Mesenchymal stem cell (in vitro differentiated cells and primary cell): ENCODE measurements around the gene LYPD8.

ENCODE experiments used
- DNase-seq: peaks from one replicate; pipeline ENCODE4 v3.0.0-alpha.2; 2013
- H2AFZ ChIP-seq: one replicate; pipeline ENCODE4 v1.6.1; 2013; ENCODE audit warnings: low read depth, mild to moderate bottlenecking, control low read depth, inconsistent platforms, low read length, moderate library complexity
- H2AK5ac ChIP-seq: 2 replicates; pipeline ENCODE4 v1.6.1; 2013; ENCODE audit warnings: low read length, moderate library complexity, mild to moderate bottlenecking, inconsistent platforms; ENCODE audit not compliant: severe bottlenecking
- H2BK120ac ChIP-seq: one replicate; pipeline ENCODE4 v1.6.1; 2013; ENCODE audit warnings: low read depth, mild to moderate bottlenecking, inconsistent platforms, low read length, moderate library complexity
- H2BK12ac ChIP-seq, 2 experiments: one replicate each; pipeline ENCODE4 v1.6.1; 2013; ENCODE audit warnings: inconsistent platforms in 2 of 2, low read length in 2 of 2, mild to moderate bottlenecking in 2 of 2, moderate library complexity in 2 of 2, control low read depth in 1 of 2
- H2BK15ac ChIP-seq: one replicate; pipeline ENCODE4 v1.6.1; 2013; ENCODE audit warnings: mild to moderate bottlenecking, low read depth, inconsistent platforms; ENCODE audit not compliant: poor library complexity, severe bottlenecking
- H2BK5ac ChIP-seq: 2 replicates; pipeline ENCODE4 v1.6.1; 2013; ENCODE audit warnings: low read depth, mild to moderate bottlenecking, low read length, control low read depth, inconsistent platforms; ENCODE audit not compliant: poor library complexity, severe bottlenecking
- H3K14ac ChIP-seq, 2 experiments: one replicate each; pipeline ENCODE4 v1.6.1; 2013; ENCODE audit warnings: inconsistent platforms in 2 of 2, low read length in 2 of 2, control low read depth in 1 of 2, mild to moderate bottlenecking in 1 of 2, moderate library complexity in 1 of 2
- H3K18ac ChIP-seq, 2 experiments: one replicate each; pipeline ENCODE4 v1.6.1; 2013; ENCODE audit warnings: inconsistent platforms in 2 of 2, low read length in 2 of 2, control low read depth in 1 of 2, low read depth in 1 of 2, mild to moderate bottlenecking in 1 of 2
- H3K23ac ChIP-seq, 2 experiments: one replicate each; pipeline ENCODE4 v1.6.1; 2013; ENCODE audit warnings: inconsistent platforms in 2 of 2, low read length in 2 of 2, mild to moderate bottlenecking in 2 of 2, moderate library complexity in 2 of 2, control low read depth in 1 of 2
- H3K27ac ChIP-seq: 2 replicates; pipeline ENCODE4 v1.5.1; 2013; ENCODE audit warnings: mild to moderate bottlenecking, moderate library complexity, low read length, control low read depth, inconsistent platforms; ENCODE audit not compliant: poor library complexity, severe bottlenecking
- H3K27me3 ChIP-seq, 2 experiments: 2 replicates each; pipeline versions ENCODE4 v1.6.1 to v1.7.0; 2013; ENCODE audit warnings: low read length in 2 of 2, mild to moderate bottlenecking in 2 of 2, moderate library complexity in 2 of 2, control low read depth in 1 of 2, inconsistent platforms in 1 of 2; ENCODE audit not compliant: control insufficient read depth in 1 of 2, insufficient read depth in 1 of 2
- H3K36me3 ChIP-seq, 2 experiments: 2 replicates each; pipeline versions ENCODE4 v1.6.1 to v1.7.0; 2013; ENCODE audit warnings: low read length in 2 of 2, control low read depth in 1 of 2, inconsistent platforms in 1 of 2, low read depth in 1 of 2, mild to moderate bottlenecking in 1 of 2; ENCODE audit not compliant: insufficient read depth in 2 of 2, control insufficient read depth in 1 of 2
- H3K4ac ChIP-seq, 2 experiments: one replicate each; pipeline ENCODE4 v1.6.1; 2013; ENCODE audit warnings: inconsistent platforms in 2 of 2, low read length in 2 of 2, mild to moderate bottlenecking in 2 of 2, moderate library complexity in 2 of 2, control low read depth in 1 of 2, low read depth in 1 of 2
- H3K4me1 ChIP-seq: 2 replicates; pipeline ENCODE4 v1.6.1; 2013; ENCODE audit warnings: low read depth, low read length, control low read depth; ENCODE audit not compliant: control insufficient read depth, insufficient read depth
- H3K4me2 ChIP-seq: 2 replicates; pipeline ENCODE4 v1.6.1; 2013; ENCODE audit warnings: low read length, mild to moderate bottlenecking, inconsistent platforms; ENCODE audit not compliant: poor library complexity, severe bottlenecking
- H3K4me3 ChIP-seq, 2 experiments: 2 replicates each; pipeline versions ENCODE4 v1.5.1 to v1.7.0; 2013; ENCODE audit warnings: low read length in 2 of 2, mild to moderate bottlenecking in 2 of 2, control low read depth in 1 of 2, low read depth in 1 of 2; ENCODE audit not compliant: insufficient read depth in 1 of 2
- H3K79me1 ChIP-seq: replicated peaks from 2 replicates; pipeline ENCODE4 v1.6.1; 2013; ENCODE audit warnings: mild to moderate bottlenecking, control low read depth, low read length, inconsistent platforms; ENCODE audit not compliant: poor library complexity, severe bottlenecking
- H3K9ac ChIP-seq: 2 replicates; pipeline ENCODE4 v1.7.0; 2013; ENCODE audit warnings: mild to moderate bottlenecking, low read length, moderate library complexity
- H3K9me3 ChIP-seq: 2 replicates; pipeline ENCODE4 v1.7.0; 2013; ENCODE audit warnings: mild to moderate bottlenecking, low read length; ENCODE audit not compliant: control insufficient read depth
- H4K8ac ChIP-seq: one replicate; pipeline ENCODE4 v1.6.1; 2013; ENCODE audit warnings: inconsistent platforms, mild to moderate bottlenecking, low read length, moderate library complexity
- H4K91ac ChIP-seq: one replicate; pipeline ENCODE4 v1.6.1; 2013; ENCODE audit warnings: mild to moderate bottlenecking, low read length, inconsistent platforms
- WGBS: methylation state at CpG from one replicate; pipeline ENCODE4 v1.1.7; 2013; ENCODE audit warnings: mixed read lengths; 5-methylcytosine and 5-hydroxymethylcytosine counted together

Gene LYPD8

GRCh38 chr1:248752161-248753028 lies 3.2 kb downstream of the LYPD8 start:
- WGBS, result 90% methylated on average over 8 of the region's 8 CpGs
- no peaks in the 10 kb centered on the region for H3K79me1 ChIP-seq
- no peak overlapping the region for H2BK5ac ChIP-seq
- no peak overlapping the region for H3K27ac ChIP-seq
- no peak overlapping the region for H3K4me2 ChIP-seq
- H3K4ac ChIP-seq, result no peak overlapping the region
- no peak overlapping the region for H3K14ac ChIP-seq
- H2BK120ac ChIP-seq, result no peak overlapping the region
- peak overlapping the region; percentile 47 for H4K91ac ChIP-seq
- no peak overlapping the region for H3K23ac ChIP-seq
- no peaks in the 10 kb centered on the region for H3K9me3 ChIP-seq
- no peaks in the 10 kb centered on the region for H3K36me3 ChIP-seq
- no peak overlapping the region for H2AFZ ChIP-seq
- no peak overlapping the region for H3K18ac ChIP-seq
- H3K27me3 ChIP-seq, result no peaks in the 10 kb centered on the region
- no peak overlapping the region for H2AK5ac ChIP-seq
- no peak overlapping the region for H3K4me3 ChIP-seq
- H4K8ac ChIP-seq, result no peak overlapping the region
- no peak overlapping the region for H3K9ac ChIP-seq
- no peak for DNase-seq
- H2BK12ac ChIP-seq, result no peak overlapping the region
- no peak overlapping the region for H2BK15ac ChIP-seq
- peaks cover 2% of the 10 kb centered on the region for H3K4me1 ChIP-seq

GRCh38 chr1:248751635-248752034 lies 3.9 kb downstream of the LYPD8 start:
- Histone ChIP-seq H3K9me3 (no peaks in the 10 kb centered on the region), H3K27me3 (no peaks in the 10 kb centered on the region), H3K18ac (no peak overlapping the region), H4K91ac (no peak overlapping the region), H2AFZ (no peak overlapping the region), H2BK5ac (no peak overlapping the region), H3K79me1 (no peaks in the 10 kb centered on the region), H2BK12ac (no peak overlapping the region), H3K4me1 (peaks cover 2% of the 10 kb centered on the region), H2BK15ac (no peak overlapping the region), H3K4me2 (no peak overlapping the region), H4K8ac (no peak overlapping the region), H3K23ac (no peak overlapping the region), H2AK5ac (no peak overlapping the region), H3K4me3 (no peak overlapping the region), H3K36me3 (no peaks in the 10 kb centered on the region), H3K14ac (no peak overlapping the region), H3K4ac (no peak overlapping the region), H2BK120ac (no peak overlapping the region), H3K9ac (no peak overlapping the region), H3K27ac (no peak overlapping the region)
- no peak for DNase-seq
- 93% methylated on average over 3 of the region's 4 CpGs for WGBS

- Histone ChIP-seq H3K9ac (no peak overlapping the region), H4K8ac (no peak overlapping the region), H2AK5ac (no peak overlapping the region), H3K9me3 (no peaks in the 10 kb centered on the region), H3K4me2 (no peak overlapping the region), H3K4me3 (no peak overlapping the region), H3K4ac (no peak overlapping the region), H3K27me3 (no peaks in the 10 kb centered on the region), H4K91ac (no peak overlapping the region), H3K23ac (no peak overlapping the region), H2BK120ac (no peak overlapping the region), H2BK15ac (no peak overlapping the region), H3K14ac (no peak overlapping the region), H3K27ac (no peak overlapping the region), H3K4me1 (peaks cover 2% of the 10 kb centered on the region), H3K18ac (no peak overlapping the region), H3K79me1 (no peaks in the 10 kb centered on the region), H2BK12ac (no peak overlapping the region), H2AFZ (no peak overlapping the region), H3K36me3 (no peaks in the 10 kb centered on the region), H2BK5ac (no peak overlapping the region)
- DNase-seq, result no peak
- 72% methylated on average over 5 of the region's 5 CpGs for WGBS
Measured at GRCh38 chr1:248751142-248751541, 4.4 kb downstream of the LYPD8 start.

- H3K36me3 ChIP-seq, result no peaks in the 10 kb centered on the region
- no peak overlapping the region for H2BK120ac ChIP-seq
- no peak overlapping the region for H3K18ac ChIP-seq
- H3K4me1 ChIP-seq, result peaks cover 2% of the 10 kb centered on the region
- H3K4me2 ChIP-seq, result no peak overlapping the region
- H2BK12ac ChIP-seq, result no peak overlapping the region
- no peak for DNase-seq
- no peaks in the 10 kb centered on the region for H3K79me1 ChIP-seq
- no peak overlapping the region for H4K91ac ChIP-seq
- WGBS, result 63% methylated on average over 2 of the region's 2 CpGs
- H2BK15ac ChIP-seq, result no peak overlapping the region
- no peak overlapping the region for H3K27ac ChIP-seq
- no peak overlapping the region for H2AK5ac ChIP-seq
- no peak overlapping the region for H3K4ac ChIP-seq
- no peak overlapping the region for H3K23ac ChIP-seq
- H3K9ac ChIP-seq, result no peak overlapping the region
- no peaks in the 10 kb centered on the region for H3K27me3 ChIP-seq
- H3K14ac ChIP-seq, result no peak overlapping the region
- H4K8ac ChIP-seq, result no peak overlapping the region
- no peak overlapping the region for H3K4me3 ChIP-seq
- no peak overlapping the region for H2BK5ac ChIP-seq
- no peak overlapping the region for H2AFZ ChIP-seq
- H3K9me3 ChIP-seq, result no peaks in the 10 kb centered on the region
Measured at GRCh38 chr1:248750496-248750895, 5.1 kb downstream of the LYPD8 start.
